ENCODE data around the gene PTOV1.

PTOV1 gene

DNA sequence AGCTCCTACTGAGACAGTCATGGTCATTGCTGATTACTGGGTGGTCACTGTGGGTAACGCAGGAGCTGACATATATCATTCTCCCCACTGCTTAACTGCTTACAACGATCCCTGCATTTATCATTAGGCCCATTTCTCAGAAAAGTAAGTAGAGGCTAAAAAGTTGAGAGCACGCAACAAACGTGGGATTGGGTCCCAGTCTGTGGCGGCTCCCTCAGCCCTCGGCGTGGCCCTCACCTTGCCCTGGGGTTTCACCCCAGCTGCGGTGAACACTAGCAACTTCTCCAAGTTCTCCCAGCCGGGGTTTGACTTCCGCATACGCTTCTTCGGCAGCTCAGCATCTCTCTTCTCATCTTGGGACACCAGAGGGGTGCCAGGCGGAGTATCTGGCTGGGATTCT is 13.9 kb downstream of the PTOV1 start:
- H3K4me3 ChIP-seq (ENCODE audit: low read length): no peak overlapping the region
- peaks cover 34% of the 10 kb centered on the region for H3K36me3 ChIP-seq (ENCODE audit: control insufficient read depth, low read depth, low read length)
- H3K4me1 ChIP-seq (ENCODE audit: control insufficient read depth, low read depth, low read length): peaks cover 6% of the 10 kb centered on the region
- no peaks in the 10 kb centered on the region for H3K9me3 ChIP-seq (ENCODE audit: control insufficient read depth, low read depth, low read length)
- no peak overlapping the region for H3K9ac ChIP-seq (ENCODE audit: low read length)
- H3K27ac ChIP-seq (ENCODE audit: low read length): no peak overlapping the region
- no peaks in the 10 kb centered on the region for H3K27me3 ChIP-seq (ENCODE audit: control insufficient read depth, insufficient read depth, low read length)

DNA sequence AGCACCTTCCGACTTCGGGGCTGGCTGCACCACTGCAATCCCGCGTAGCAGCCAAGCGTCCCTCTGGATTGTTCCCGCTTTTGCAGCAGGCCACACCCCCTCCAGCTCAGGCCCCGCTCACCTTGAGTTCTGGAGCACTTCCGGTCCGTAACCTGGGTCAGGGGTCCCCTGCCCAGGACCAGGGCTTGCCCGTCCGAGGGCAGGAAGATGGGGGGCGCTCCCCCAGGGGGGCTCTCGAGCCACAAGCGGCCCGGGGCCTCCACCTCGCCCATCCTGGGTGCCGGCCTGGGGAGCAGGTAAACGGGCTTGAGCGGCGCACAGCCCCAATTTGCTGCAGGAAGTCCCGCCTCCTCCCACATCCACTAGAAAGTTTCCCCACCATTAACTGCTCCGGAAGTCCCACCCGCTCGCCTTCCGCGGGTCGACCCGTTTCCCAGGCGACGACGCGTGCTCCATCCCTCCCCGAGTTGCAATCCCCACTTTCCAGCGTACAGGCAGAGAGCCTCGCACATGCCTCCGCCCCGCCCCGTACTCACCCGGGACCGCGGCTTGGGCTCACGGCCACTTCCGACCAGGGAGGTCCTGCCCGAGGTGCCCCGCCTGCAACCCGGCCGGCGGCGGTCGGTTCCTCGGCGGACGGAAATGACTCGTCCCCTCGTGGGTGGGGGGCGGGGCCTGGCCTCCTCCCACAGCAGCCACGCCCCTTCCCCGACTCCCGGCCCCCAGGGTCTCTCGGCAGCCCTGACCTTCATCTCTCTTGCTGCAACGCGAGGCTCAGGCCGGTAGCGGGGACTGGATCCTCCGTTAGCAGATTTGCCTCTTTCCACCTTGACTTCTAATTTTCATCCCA is 16.2 kb downstream of the PTOV1 start, which contains the start of gene PNKP:
Gene PNKP (minus strand): TSS at position 644 of the 850 bp plus-strand sequence. CDS start 372 bp downstream, at position 272.
- H3K27ac ChIP-seq (ENCODE audit: low read length): peak within 1 kb of the TSS; percentile 78
- no peaks in the 10 kb centered on the region for H3K27me3 ChIP-seq (ENCODE audit: control insufficient read depth, insufficient read depth, low read length)
- peaks cover 10% of the 10 kb centered on the region for H3K4me1 ChIP-seq (ENCODE audit: control insufficient read depth, low read depth, low read length)
- H3K36me3 ChIP-seq (ENCODE audit: control insufficient read depth, low read depth, low read length): peaks cover 21% of the 10 kb centered on the region
- peak within 1 kb of the TSS; percentile 96 for H3K4me3 ChIP-seq (ENCODE audit: low read length)
- no peaks in the 10 kb centered on the region for H3K9me3 ChIP-seq (ENCODE audit: control insufficient read depth, low read depth, low read length)
- H3K9ac ChIP-seq (ENCODE audit: low read length): peak within 1 kb of the TSS; percentile 82

DNA sequence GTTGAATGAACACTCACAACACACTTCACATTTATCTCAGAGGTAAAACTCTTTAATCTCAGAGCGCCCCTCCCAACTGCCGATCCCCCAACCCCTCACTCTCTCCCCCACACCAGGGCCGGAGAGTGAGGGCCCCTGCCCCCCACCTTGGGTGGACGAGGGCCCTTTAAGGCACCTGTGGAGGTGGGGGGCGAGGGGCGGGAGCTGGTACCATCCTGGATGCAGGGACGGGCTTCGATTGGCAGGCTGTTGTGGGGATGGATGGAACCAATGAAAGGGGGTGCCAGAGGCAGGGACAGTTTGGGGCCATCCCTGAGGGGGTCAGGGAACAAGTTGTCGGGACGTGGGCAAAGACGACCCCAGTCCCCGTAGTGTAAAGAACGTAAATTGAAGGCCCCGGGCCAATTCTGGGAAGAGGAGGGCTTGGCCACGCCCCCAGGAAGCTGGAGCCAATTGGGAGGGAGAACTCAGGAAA is 18.1 kb downstream of the PTOV1 start:
- Histone ChIP-seq H3K27me3 (ENCODE audit: control insufficient read depth, insufficient read depth, low read length) (no peaks in the 10 kb centered on the region), H3K4me1 (ENCODE audit: control insufficient read depth, low read depth, low read length) (peaks cover 10% of the 10 kb centered on the region), H3K9ac (ENCODE audit: low read length) (no peak overlapping the region), H3K27ac (ENCODE audit: low read length) (no peak overlapping the region), H3K9me3 (ENCODE audit: control insufficient read depth, low read depth, low read length) (no peaks in the 10 kb centered on the region), H3K4me3 (ENCODE audit: low read length) (peak overlapping the region; percentile 68), H3K36me3 (ENCODE audit: control insufficient read depth, low read depth, low read length) (peaks cover 11% of the 10 kb centered on the region)

DNA sequence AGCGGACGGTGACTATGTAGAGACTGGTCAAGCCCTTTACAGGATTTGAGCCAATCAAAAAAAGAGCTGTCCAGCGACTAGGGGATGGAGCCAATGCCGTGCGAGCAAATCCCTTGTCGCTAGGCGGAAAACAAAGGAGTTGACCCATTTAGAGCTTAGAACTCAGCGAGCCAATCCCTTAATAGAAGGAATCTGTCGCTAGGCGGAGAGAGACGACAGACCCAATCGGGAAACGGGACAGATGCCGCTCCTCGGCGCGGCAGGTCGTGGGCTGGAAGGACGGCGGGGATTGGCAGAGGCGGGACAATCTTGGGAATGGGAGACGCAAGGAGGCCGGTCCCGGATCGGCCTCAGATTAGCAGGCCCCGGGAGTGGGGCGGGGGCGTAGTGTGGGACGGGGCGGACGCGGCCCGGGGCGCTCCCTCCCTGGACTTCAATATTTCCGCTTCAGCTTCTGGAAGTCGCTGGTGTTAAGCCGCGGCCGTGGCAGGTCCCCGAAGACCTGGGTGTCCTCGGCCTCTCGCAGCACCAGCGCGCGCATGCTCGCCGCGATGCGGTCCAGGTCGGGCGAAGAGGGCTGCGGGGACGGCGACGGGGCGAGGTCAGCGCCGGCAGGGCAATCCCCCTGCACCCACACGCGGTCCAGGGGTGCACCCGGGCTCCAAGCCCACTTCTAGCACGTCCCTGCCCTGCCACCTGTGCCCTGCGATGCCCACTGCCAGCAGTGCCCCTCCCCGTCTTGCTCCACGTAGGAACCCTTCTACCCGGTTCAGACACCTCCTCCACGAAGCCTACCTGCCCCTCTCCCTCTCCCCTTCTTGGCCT is 18.7 kb downstream of the PTOV1 start:
- Histone ChIP-seq H3K9me3 (ENCODE audit: control insufficient read depth, low read depth, low read length) (no peaks in the 10 kb centered on the region), H3K27ac (ENCODE audit: low read length) (peak overlapping the region; percentile 41), H3K27me3 (ENCODE audit: control insufficient read depth, insufficient read depth, low read length) (no peaks in the 10 kb centered on the region), H3K4me3 (ENCODE audit: low read length) (peak overlapping the region; percentile 68), H3K9ac (ENCODE audit: low read length) (peak overlapping the region; percentile 67), H3K36me3 (ENCODE audit: control insufficient read depth, low read depth, low read length) (peaks cover 8% of the 10 kb centered on the region), H3K4me1 (ENCODE audit: control insufficient read depth, low read depth, low read length) (peaks cover 10% of the 10 kb centered on the region)

DNA sequence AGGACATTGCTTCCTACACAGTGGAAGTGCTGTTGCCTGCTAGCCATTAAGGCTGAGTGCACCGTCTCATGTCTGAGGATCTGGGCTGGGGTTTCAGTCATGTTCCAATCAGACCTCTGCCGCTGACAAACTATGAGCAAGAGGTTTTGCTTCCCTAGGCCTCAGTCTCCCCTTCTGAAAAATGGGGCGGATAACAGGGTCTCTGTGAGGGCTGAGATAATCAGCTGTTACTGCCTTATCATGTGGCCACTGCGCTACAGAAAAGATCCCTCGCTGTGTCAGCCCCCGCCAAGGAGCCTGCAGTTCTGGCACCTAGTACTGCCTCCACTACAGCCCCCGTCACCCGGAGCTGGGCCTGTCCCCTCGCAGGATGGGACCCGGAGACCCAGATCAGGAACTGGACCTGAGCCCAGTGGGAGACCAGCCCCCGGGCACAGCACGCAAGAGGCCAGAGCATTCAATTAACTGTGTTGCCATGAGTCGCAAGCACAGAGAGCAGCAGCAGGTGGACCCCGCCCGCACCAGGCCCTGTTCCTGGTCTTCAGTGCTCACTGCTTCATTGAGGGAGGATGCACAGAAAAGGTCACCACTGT is 19.4 kb downstream of the PTOV1 start:
- Histone ChIP-seq H3K36me3 (ENCODE audit: control insufficient read depth, low read depth, low read length) (peaks cover 4% of the 10 kb centered on the region), H3K4me1 (ENCODE audit: control insufficient read depth, low read depth, low read length) (peaks cover 10% of the 10 kb centered on the region), H3K9me3 (ENCODE audit: control insufficient read depth, low read depth, low read length) (no peaks in the 10 kb centered on the region), H3K27ac (ENCODE audit: low read length) (peak overlapping the region; percentile 41), H3K27me3 (ENCODE audit: control insufficient read depth, insufficient read depth, low read length) (no peaks in the 10 kb centered on the region), H3K9ac (ENCODE audit: low read length) (peak overlapping the region; percentile 67), H3K4me3 (ENCODE audit: low read length) (peak overlapping the region; percentile 68)

DNA sequence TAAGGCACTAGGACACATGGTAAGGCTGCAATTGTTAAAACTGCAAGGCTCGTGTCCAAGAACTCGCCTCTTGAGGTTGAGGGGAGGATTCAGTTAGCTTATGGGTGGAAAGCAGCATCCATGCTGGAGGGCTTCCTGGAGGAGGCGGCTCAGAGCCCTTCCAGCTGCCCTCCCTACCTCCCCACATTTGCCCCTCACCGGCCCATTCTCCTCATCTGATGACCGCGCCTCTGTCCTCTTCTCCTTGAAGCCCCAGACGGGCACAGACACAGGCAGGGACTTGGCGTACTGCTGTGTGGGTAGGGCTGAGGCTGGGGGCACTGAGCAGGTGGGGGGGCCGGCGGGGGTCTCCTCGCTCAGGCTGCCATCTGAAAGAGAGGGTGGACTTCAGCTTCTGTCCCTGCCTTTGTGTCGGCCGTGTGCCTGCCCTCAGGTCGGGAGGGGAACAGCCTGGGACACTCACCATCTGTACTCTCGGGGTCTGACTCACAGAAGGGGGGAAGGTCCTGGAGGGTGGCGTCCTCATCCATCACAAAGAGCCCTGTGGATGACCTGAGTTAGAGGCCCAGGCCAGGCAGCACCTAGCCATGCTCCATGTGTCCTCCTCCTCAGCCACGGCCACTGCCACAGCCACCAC is 20.5 kb downstream of the PTOV1 start:
- Histone ChIP-seq H3K27me3 (ENCODE audit: control insufficient read depth, insufficient read depth, low read length) (no peaks in the 10 kb centered on the region), H3K9me3 (ENCODE audit: control insufficient read depth, low read depth, low read length) (no peaks in the 10 kb centered on the region), H3K9ac (ENCODE audit: low read length) (no peak overlapping the region), H3K27ac (ENCODE audit: low read length) (no peak overlapping the region), H3K36me3 (ENCODE audit: control insufficient read depth, low read depth, low read length) (peaks cover 4% of the 10 kb centered on the region), H3K4me1 (ENCODE audit: control insufficient read depth, low read depth, low read length) (peaks cover 6% of the 10 kb centered on the region), H3K4me3 (ENCODE audit: low read length) (no peak overlapping the region)

DNA sequence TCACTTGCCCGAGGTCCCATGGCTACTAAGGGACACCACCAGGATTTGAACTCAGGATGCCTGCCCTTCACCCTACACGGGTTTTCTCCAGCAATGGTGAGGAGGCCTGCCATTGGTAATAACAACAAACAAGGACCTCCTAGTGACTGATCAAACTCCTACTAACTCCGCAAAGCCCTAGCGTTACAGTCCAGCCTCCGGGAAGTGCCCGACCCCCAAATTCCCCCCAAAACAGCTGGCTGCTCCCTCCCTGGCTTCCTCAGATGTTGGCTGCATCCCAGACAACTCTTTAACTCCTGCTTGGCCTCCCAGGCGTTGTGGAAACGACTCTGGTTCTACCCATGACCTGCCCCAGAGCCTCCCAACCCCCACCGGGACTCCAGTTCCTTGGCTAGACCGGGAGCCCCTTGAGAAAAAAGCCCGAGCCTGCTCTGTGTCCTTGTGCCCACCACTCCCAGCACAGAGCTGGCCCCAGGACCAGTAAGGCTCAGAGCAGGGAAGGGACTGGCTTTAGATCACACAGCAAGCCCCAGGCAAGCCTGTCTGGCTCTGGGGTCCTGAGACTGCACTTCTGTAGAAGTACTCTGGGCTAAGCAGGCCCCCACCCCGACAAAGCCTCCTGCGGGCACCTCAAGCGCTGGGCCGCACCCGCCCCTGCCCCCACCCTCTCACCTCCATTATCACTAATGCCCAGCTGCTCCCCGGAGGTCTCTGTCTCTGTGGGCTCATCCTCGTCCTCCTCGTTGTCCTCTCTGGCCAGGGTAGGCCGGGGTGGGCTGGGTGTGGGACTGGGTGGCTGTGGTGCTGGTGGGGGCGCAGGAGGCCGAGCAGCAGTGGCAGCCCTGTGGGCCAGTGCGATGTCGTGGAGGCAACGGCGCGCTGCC is 21.5 kb downstream of the PTOV1 start:
- no peak overlapping the region for H3K27ac ChIP-seq (ENCODE audit: low read length)
- H3K27me3 ChIP-seq (ENCODE audit: control insufficient read depth, insufficient read depth, low read length): no peaks in the 10 kb centered on the region
- H3K36me3 ChIP-seq (ENCODE audit: control insufficient read depth, low read depth, low read length): peaks cover 4% of the 10 kb centered on the region
- no peaks in the 10 kb centered on the region for H3K9me3 ChIP-seq (ENCODE audit: control insufficient read depth, low read depth, low read length)
- H3K4me1 ChIP-seq (ENCODE audit: control insufficient read depth, low read depth, low read length): peaks cover 3% of the 10 kb centered on the region
- H3K4me3 ChIP-seq (ENCODE audit: low read length): no peak overlapping the region
- no peak overlapping the region for H3K9ac ChIP-seq (ENCODE audit: low read length)

DNA sequence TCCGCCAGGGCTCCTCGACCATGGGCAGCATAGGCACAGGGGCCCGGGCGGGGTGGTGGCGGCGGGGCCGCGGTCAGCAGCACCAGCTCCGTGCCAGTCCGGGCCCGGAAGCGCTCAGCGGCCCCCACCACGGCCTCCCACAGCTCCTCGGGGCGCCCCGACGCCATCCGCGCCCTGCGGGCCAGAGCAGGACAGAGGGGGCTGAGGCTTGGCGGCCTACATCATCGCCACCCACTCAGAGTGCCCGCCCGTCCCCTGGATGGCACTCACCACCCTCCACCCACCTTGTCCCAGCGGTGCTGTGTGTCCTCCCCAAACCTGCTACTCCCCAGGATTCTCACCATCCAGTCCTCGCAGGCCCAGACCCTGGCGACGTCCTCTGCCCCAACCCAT is 22.2 kb downstream of the PTOV1 start:
- no peaks in the 10 kb centered on the region for H3K27me3 ChIP-seq (ENCODE audit: control insufficient read depth, insufficient read depth, low read length)
- H3K4me1 ChIP-seq (ENCODE audit: control insufficient read depth, low read depth, low read length): peaks cover 3% of the 10 kb centered on the region
- no peak overlapping the region for H3K9ac ChIP-seq (ENCODE audit: low read length)
- H3K36me3 ChIP-seq (ENCODE audit: control insufficient read depth, low read depth, low read length): peaks cover 4% of the 10 kb centered on the region
- H3K9me3 ChIP-seq (ENCODE audit: control insufficient read depth, low read depth, low read length): no peaks in the 10 kb centered on the region
- H3K27ac ChIP-seq (ENCODE audit: low read length): no peak overlapping the region
- no peak overlapping the region for H3K4me3 ChIP-seq (ENCODE audit: low read length)

DNA sequence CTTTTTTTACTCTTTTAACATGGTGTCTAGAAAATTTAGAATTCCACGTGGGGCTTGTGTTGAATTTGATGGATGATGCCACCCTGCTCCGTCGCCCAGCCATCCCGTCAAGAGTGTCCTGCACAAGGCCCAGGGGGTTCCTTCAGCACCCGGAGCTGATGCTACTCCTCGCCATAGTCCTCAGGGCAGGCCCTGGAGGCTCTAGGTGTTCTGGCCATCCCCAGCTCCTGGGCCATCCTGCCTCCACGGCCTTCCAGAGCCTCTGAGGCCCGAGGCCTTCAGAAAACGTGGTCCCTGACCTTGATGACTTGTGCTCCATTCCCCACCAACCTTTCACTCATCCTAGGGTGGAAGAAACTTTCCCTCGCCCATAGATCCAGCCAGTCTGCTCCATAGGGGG is 22.9 kb downstream of the PTOV1 start:
- Histone ChIP-seq H3K27me3 (ENCODE audit: control insufficient read depth, insufficient read depth, low read length) (no peaks in the 10 kb centered on the region), H3K4me1 (ENCODE audit: control insufficient read depth, low read depth, low read length) (peaks cover 7% of the 10 kb centered on the region), H3K9me3 (ENCODE audit: control insufficient read depth, low read depth, low read length) (no peaks in the 10 kb centered on the region), H3K4me3 (ENCODE audit: low read length) (no peak overlapping the region), H3K27ac (ENCODE audit: low read length) (no peak overlapping the region), H3K9ac (ENCODE audit: low read length) (no peak overlapping the region), H3K36me3 (ENCODE audit: control insufficient read depth, low read depth, low read length) (peaks cover 4% of the 10 kb centered on the region)

DNA sequence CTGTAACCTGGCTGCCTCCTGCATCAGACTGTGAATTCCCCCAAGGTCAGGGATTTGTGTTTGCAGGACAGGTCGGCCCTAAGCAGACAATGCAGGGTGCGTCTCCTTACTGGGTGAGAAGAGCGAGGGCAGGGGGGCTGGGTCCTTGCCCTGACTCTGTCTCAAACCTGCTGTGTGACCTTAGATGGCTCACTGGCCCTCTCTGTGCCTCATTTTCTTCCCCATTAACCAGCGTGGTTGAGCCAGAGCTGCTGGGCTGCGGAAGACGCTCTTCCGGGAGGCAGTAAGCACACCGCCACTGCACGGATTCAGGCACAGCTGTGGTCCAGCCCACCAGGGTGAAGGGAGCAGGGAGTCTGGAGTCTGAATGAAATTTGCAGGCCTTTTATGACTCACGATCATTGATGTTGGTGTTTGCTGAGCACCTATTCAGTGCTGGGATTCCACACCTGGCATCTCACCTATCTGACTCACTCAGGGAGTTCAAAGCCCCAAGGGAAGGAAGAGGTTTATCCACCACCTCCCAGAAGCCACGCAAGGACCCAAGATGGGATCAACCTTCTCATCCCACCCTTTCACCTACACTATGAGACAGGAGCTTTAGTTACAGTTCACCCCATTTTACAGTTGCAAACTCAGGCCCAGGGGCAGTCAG is 23.7 kb downstream of the PTOV1 start:
- H3K9ac ChIP-seq (ENCODE audit: low read length): no peak overlapping the region
- H3K9me3 ChIP-seq (ENCODE audit: control insufficient read depth, low read depth, low read length): no peaks in the 10 kb centered on the region
- no peak overlapping the region for H3K4me3 ChIP-seq (ENCODE audit: low read length)
- H3K4me1 ChIP-seq (ENCODE audit: control insufficient read depth, low read depth, low read length): peaks cover 7% of the 10 kb centered on the region
- H3K27me3 ChIP-seq (ENCODE audit: control insufficient read depth, insufficient read depth, low read length): no peaks in the 10 kb centered on the region
- no peak overlapping the region for H3K27ac ChIP-seq (ENCODE audit: low read length)
- H3K36me3 ChIP-seq (ENCODE audit: control insufficient read depth, low read depth, low read length): peaks cover 8% of the 10 kb centered on the region

Data from iPS-18a (cell line).